ENCODE measurements around the gene SFRP2. TPM values are rescaled to one million over a fixed set of nuclear protein-coding genes. Genes with fewer than 3 reads are reported as not detected.

SFRP2 gene
- total and polyA plus RNA-seq, 2 of the 4 experiments (the other 2 are of a cell fraction): not detected

- H2BK5ac ChIP-seq (ENCODE audit: low read depth, low read length, poor library complexity, severe bottlenecking): no peak overlapping the region
- ChIA-PET CTCF (interaction anchor here (1.4 kb wide), 1 partner anchor 28 kb away, joined by 4 read pairs; no protein-coding TSS in a partner anchor), POLR2A (ENCODE audit: unreplicated experiment) (no interaction called here)
- H2BK120ac ChIP-seq (ENCODE audit: low read depth, low read length): no peak overlapping the region
- H3K27me3 ChIP-seq (ENCODE audit: control insufficient read depth, insufficient read depth, low read length): no peaks in the 10 kb centered on the region; the same call in 1 of the 2 replicates
- H3K56ac ChIP-seq (ENCODE audit: extremely low read depth, insufficient read depth, low read length): no peak overlapping the region
- H4K8ac ChIP-seq (ENCODE audit: low read depth in 2 of 2, low read length in 2 of 2): no peak overlapping the region
- H3K18ac ChIP-seq (ENCODE audit: low read depth, low read length): no peak overlapping the region
- no peak overlapping the region for H4K5ac ChIP-seq (ENCODE audit: low read depth, low read length)
- BruUV-seq (replicated peaks): no TSS peak
- no peaks in the 10 kb centered on the region for H3K9me3 ChIP-seq (ENCODE audit: control insufficient read depth, insufficient read depth, low read length)
- no peak overlapping the region for H3K14ac ChIP-seq (replicated peaks; ENCODE audit: low read depth, low read length)
- no peak overlapping the region for H3K23ac ChIP-seq (ENCODE audit: low read depth, low read length)
- 65% methylated on average over 2 of the region's 6 CpGs; no CpG with 5 or more reads in 1 of the 2 experiments for whole genome bisulfite sequencing, 2 experiments (ENCODE audit: extremely low coverage in 2 of 2, insufficient read length in 1 of 2)
- DNase-seq (peak; percentile 38), ATAC-seq (ENCODE audit: low read depth) (peak; percentile 66)
- no peaks in the 10 kb centered on the region for H3K4me1 ChIP-seq (ENCODE audit: control insufficient read depth, insufficient read depth, low read length)
- H4K91ac ChIP-seq (ENCODE audit: insufficient read depth, low read depth, low read length): no peak overlapping the region
- H3K9ac ChIP-seq (ENCODE audit: low read depth, low read length): no peak overlapping the region
- no peak overlapping the region for H3K4ac ChIP-seq (ENCODE audit: low read depth, low read length)
- dilution Hi-C loops (cut with HindIII; ENCODE audit: low sequenced_read_pairs, unreplicated experiment) (no loop called here), intact Hi-C loops (cut with micrococcal nuclease) (no loop called here), in situ Hi-C loops (cut with MboI; ENCODE audit: low sequenced_read_pairs) (no loop called here)
- H3K27ac ChIP-seq (ENCODE audit: insufficient read depth, low read length): no peak overlapping the region
- H3K36me3 ChIP-seq (ENCODE audit: control insufficient read depth, insufficient read depth, low read length): no peaks in the 10 kb centered on the region
- no peak overlapping the region for H3K4me2 ChIP-seq (ENCODE audit: low read depth, low read length)
- TF ChIP-seq ELK1 (IDR thresholded peaks at IDR 0.05; ENCODE audit: borderline replicate concordance, low read depth, low read length): no peak
- TF ChIP-seq CHD1 (IDR thresholded peaks at IDR 0.05; ENCODE audit: low read depth, low read length): no peak
- TF ChIP-seq CTCF (conservative IDR thresholded peaks at IDR 0.05; ENCODE audit: low read depth, low read length): no peak
- no peak for TF ChIP-seq POLR2A (IDR thresholded peaks at IDR 0.05; ENCODE audit: low read depth, low read length)
- no peak for TF ChIP-seq MAFK (IDR thresholded peaks at IDR 0.05; ENCODE audit: low read depth, low read length)
- no peak for TF ChIP-seq RFX5 (IDR thresholded peaks at IDR 0.05; ENCODE audit: low read depth, low read length)
- no peak for TF ChIP-seq RCOR1 (IDR thresholded peaks at IDR 0.05; ENCODE audit: insufficient replicate concordance, low read length)
- TF ChIP-seq USF2 (IDR thresholded peaks at IDR 0.05; ENCODE audit: low read depth, low read length): no peak
- TF ChIP-seq BHLHE40 (IDR thresholded peaks at IDR 0.05; ENCODE audit: low read depth, low read length): no peak
- TF ChIP-seq NFE2L2 (IDR thresholded peaks at IDR 0.05; ENCODE audit: low read depth, low read length): no peak
- TF ChIP-seq RAD21 (IDR thresholded peaks at IDR 0.05; ENCODE audit: low read length): no peak
- no peak for TF ChIP-seq CEBPB (IDR thresholded peaks at IDR 0.05; ENCODE audit: low read depth, low read length)
- TF ChIP-seq FOS (IDR thresholded peaks at IDR 0.05; ENCODE audit: low read depth, low read length): no peak
- TF ChIP-seq MAZ (IDR thresholded peaks at IDR 0.05; ENCODE audit: borderline replicate concordance, low read depth, low read length): no peak
- TF ChIP-seq SMC3 (IDR thresholded peaks at IDR 0.05; ENCODE audit: low read depth, low read length): no peak
- no peak for TF ChIP-seq MXI1 (IDR thresholded peaks at IDR 0.05; ENCODE audit: borderline replicate concordance, low read depth, low read length)
- H2AK5ac ChIP-seq (ENCODE audit: low read depth, low read length): no peak overlapping the region
- no peak overlapping the region for H2BK20ac ChIP-seq (ENCODE audit: low read depth, low read length)
- peak overlapping the region; percentile 33 for H2AFZ ChIP-seq (replicated peaks; ENCODE audit: low read length, poor library complexity)
- H2BK15ac ChIP-seq (ENCODE audit: low read depth, low read length): no peak overlapping the region
- no peaks in the 10 kb centered on the region for H3K79me1 ChIP-seq (ENCODE audit: low read depth in 1 of 2, low read length in 2 of 2)
- H4K20me1 ChIP-seq (ENCODE audit: insufficient read depth, low read length): no peaks in the 10 kb centered on the region
- H3K4me3 ChIP-seq (ENCODE audit: insufficient read depth, low read depth, low read length): no peak overlapping the region
- no peaks in the 10 kb centered on the region for H3K9me1 ChIP-seq (ENCODE audit: insufficient read depth, low read length)
- peak overlapping the region; percentile 3 for H2AK9ac ChIP-seq (replicated peaks; ENCODE audit: low read depth, low read length, poor library complexity)
Observed at GRCh38 chr4:153748378-153748777, 40.5 kb downstream of the SFRP2 start.
